ENCODE measurements around the gene FERMT1. TPM values are rescaled to one million over a fixed set of nuclear protein-coding genes. Genes with fewer than 3 reads are reported as not detected.

Gene FERMT1
- total and polyA plus RNA-seq, 2 of the 13 experiments (the other 11 are each of a cell fraction or from before 2014, with no cell fraction given), result 15.8 to 29.5 TPM

DNA sequence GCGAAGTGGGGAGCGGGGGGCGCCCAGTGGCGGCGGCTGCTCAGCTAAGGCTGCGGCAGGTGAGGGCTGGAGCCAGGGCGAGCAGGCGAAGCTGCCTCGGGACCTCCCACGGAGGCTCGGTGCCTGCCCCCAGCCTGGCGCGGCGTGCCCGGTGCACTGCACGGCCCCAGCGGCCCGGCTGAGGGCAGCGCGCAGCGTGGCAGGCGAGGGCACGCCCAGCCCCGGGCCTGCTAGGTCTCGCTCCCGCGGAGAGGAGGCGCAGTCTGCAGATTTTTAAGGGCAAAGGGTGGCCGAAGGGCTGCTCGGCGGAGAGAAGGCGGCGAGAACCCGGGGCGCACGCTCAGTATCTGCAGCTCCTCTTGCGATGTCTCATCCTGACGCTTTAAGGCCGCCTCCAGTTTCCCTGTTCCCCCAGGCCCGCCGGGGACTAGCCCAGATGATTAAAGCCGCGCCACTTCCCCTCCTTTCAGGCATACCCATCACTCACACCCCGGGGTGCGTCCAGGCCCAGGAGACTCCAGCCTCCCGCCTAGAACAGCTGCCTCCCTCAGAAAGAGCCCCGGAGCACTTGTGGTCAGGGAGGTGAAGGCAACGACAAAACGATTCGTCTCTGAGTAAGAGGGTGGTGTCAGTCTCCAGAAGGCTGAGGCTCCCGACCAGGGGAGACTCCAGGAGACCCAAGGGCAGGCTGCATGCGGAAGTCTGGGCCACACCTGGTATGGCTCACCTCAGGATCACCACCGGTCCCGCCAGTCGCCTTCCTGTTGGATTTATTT lies at the start of gene FERMT1 (continued):
- TF ChIP-seq ZNF878 (CRISPR knock-in tag; IDR thresholded peaks at IDR 0.05) (peak; percentile 70; the same call in 1 of the 2 replicates), ZNF576 (CRISPR knock-in tag; IDR thresholded peaks at IDR 0.05) (0 out of 2 replicates have a peak, but pooled peaks have one; percentile 41), MTA1 (CRISPR knock-in tag; IDR thresholded peaks at IDR 0.05; ENCODE audit: borderline replicate concordance) (peak; percentile 97), NFATC3 (CRISPR knock-in tag; IDR thresholded peaks at IDR 0.05) (0 out of 2 replicates have a peak, but pooled peaks have one; percentile 84), PRPF4 (IDR thresholded peaks at IDR 0.05; ENCODE audit: low read depth, low read length, poor library complexity, severe bottlenecking) (no peak), MTF1 (CRISPR knock-in tag; IDR thresholded peaks at IDR 0.05) (peak; percentile 77; the same call in 1 of the 2 replicates), KLF12 (CRISPR knock-in tag; IDR thresholded peaks at IDR 0.05; ENCODE audit: borderline replicate concordance) (peak; percentile 96), MBD4 (IDR thresholded peaks at IDR 0.05; ENCODE audit: borderline replicate concordance, low read length) (no peak), ZNF768 (CRISPR knock-in tag; IDR thresholded peaks at IDR 0.05) (peak; percentile 80; the same call in 1 of the 2 replicates), CBFB (CRISPR knock-in tag; IDR thresholded peaks at IDR 0.05) (peak; percentile 43; the same call in 1 of the 2 replicates), ZSCAN12 (CRISPR knock-in tag; IDR thresholded peaks at IDR 0.05) (peak; percentile 84; the same call in 1 of the 2 replicates), TFAP4 (IDR thresholded peaks at IDR 0.05; ENCODE audit: borderline replicate concordance, low read depth) (peak; percentile 33; the same call in 1 of the 2 replicates), MXI1 (IDR thresholded peaks at IDR 0.05; ENCODE audit: borderline replicate concordance, low read depth, low read length) (peak; percentile 58; the same call in 1 of the 3 replicates), ZFX (CRISPR knock-in tag; IDR thresholded peaks at IDR 0.05; ENCODE audit: low read depth) (peak; percentile 99), CC2D1A (CRISPR knock-in tag; IDR thresholded peaks at IDR 0.05) (no peak; the same call in 1 of the 2 replicates)
- TF ChIP-seq, protein P1, sequence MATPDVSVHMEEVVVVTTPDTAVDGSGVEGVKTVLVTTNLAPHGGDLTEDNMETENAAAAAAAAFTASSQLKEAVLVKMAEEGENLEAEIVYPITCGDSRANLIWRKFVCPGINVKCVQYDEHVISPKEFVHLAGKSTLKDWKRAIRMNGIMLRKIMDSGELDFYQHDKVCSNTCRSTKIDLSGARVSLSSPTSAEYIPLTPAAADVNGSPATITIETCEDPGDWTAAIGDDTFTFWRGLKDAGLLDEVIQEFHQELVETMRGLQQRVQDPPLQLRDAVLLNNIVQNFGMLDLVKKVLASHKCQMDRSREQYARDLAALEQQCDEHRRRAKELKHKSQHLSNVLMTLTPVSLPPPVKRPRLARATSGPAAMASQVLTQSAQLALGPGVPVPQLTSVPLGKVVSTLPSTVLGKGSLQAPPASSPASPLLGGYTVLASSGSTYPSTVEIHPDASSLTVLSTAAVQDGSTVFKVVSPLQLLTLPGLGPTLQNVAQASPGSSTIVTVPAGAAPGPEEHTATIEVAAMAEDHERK (CRISPR knock-in tag; IDR thresholded peaks at IDR 0.05; ENCODE audit: low read depth), result no peak
- TF ChIP-seq, protein P2, sequence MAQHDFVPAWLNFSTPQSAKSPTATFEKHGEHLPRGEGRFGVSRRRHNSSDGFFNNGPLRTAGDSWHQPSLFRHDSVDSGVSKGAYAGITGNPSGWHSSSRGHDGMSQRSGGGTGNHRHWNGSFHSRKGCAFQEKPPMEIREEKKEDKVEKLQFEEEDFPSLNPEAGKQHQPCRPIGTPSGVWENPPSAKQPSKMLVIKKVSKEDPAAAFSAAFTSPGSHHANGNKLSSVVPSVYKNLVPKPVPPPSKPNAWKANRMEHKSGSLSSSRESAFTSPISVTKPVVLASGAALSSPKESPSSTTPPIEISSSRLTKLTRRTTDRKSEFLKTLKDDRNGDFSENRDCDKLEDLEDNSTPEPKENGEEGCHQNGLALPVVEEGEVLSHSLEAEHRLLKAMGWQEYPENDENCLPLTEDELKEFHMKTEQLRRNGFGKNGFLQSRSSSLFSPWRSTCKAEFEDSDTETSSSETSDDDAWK (CRISPR knock-in tag; IDR thresholded peaks at IDR 0.05), result no peak
- TF ChIP-seq, protein P3, sequence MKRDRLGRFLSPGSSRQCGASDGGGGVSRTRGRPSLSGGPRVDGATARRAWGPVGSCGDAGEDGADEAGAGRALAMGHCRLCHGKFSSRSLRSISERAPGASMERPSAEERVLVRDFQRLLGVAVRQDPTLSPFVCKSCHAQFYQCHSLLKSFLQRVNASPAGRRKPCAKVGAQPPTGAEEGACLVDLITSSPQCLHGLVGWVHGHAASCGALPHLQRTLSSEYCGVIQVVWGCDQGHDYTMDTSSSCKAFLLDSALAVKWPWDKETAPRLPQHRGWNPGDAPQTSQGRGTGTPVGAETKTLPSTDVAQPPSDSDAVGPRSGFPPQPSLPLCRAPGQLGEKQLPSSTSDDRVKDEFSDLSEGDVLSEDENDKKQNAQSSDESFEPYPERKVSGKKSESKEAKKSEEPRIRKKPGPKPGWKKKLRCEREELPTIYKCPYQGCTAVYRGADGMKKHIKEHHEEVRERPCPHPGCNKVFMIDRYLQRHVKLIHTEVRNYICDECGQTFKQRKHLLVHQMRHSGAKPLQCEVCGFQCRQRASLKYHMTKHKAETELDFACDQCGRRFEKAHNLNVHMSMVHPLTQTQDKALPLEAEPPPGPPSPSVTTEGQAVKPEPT (CRISPR knock-in tag; IDR thresholded peaks at IDR 0.05; ENCODE audit: low read depth), result peak; percentile 96
- TF ChIP-seq, protein P4, sequence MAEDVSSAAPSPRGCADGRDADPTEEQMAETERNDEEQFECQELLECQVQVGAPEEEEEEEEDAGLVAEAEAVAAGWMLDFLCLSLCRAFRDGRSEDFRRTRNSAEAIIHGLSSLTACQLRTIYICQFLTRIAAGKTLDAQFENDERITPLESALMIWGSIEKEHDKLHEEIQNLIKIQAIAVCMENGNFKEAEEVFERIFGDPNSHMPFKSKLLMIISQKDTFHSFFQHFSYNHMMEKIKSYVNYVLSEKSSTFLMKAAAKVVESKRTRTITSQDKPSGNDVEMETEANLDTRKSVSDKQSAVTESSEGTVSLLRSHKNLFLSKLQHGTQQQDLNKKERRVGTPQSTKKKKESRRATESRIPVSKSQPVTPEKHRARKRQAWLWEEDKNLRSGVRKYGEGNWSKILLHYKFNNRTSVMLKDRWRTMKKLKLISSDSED (CRISPR knock-in tag; IDR thresholded peaks at IDR 0.05), result peak; percentile 50; the same call in 1 of the 2 replicates
- TF ChIP-seq, protein P5, sequence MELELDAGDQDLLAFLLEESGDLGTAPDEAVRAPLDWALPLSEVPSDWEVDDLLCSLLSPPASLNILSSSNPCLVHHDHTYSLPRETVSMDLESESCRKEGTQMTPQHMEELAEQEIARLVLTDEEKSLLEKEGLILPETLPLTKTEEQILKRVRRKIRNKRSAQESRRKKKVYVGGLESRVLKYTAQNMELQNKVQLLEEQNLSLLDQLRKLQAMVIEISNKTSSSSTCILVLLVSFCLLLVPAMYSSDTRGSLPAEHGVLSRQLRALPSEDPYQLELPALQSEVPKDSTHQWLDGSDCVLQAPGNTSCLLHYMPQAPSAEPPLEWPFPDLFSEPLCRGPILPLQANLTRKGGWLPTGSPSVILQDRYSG (CRISPR knock-in tag; IDR thresholded peaks at IDR 0.05), result peak; percentile 97
